HepG2 (cell line): ENCODE results near the gene M1AP. TPM values are rescaled to one million over a fixed set of nuclear protein-coding genes. Genes with fewer than 3 reads are reported as not detected.
A peak's percentile ranks its signal among the peaks of the same experiment; 100 is the strongest.

Experiments used
- ATAC-seq: fragments of 200-7000 bp; cut with Tn5 transposase; 3 replicates; pipeline ENCODE4 v1.9.1; 2020; ENCODE audit warnings: mild to moderate bottlenecking, moderate library complexity
- BruUV-seq: library from RNA; stranded (reverse); fragments of 400-500 nt; replicated peaks from 2 replicates; lab custom pipeline; 2021; lab: Mats Ljungman, UMichigan
- CTCF ChIA-PET: fragments of 300-600 bp; formaldehyde crosslinking; extraction: SDS; loops from one replicate; lab custom pipeline; 2021; ENCODE audit warnings: low total read pairs, inconsistent platforms, low intra/inter-chr PET ratio; lab: Yijun Ruan, JAX
- POLR2A ChIA-PET: fragments of 350-600 bp; sonication (Branson Sonifier 250); formaldehyde crosslinking; loops from one replicate; lab custom pipeline; 2020; ENCODE audit warnings: antibody characterized with exemption, inconsistent platforms; lab: Yijun Ruan, JAX
- DNase-seq: peaks from one replicate; pipeline ENCODE4 v3.0.0-alpha.2; 2015; ENCODE audit warnings: low spot score
- FAIRE-seq: peaks from 3 replicates; lab custom pipeline; 2011; peaks lifted over from hg19 to GRCh38; lab: Jason Lieb, UNC
- H2AFZ ChIP-seq: one replicate; pipeline ENCODE4 v1.6.1; 2011; ENCODE audit warnings: low read length, inconsistent platforms
- H3K27ac ChIP-seq: fragments of 300-600 bp; 3 replicates; pipeline ENCODE4 v1.8.0; 2011; ENCODE audit warnings: mixed run types, mild to moderate bottlenecking, mixed read lengths, low read length, inconsistent platforms; ENCODE audit not compliant: insufficient read depth; ENCODE audit errors: extremely low read length
- H3K27me3 ChIP-seq, 2 experiments: fragments of 200-600 bp in 1 of 2; 2 replicates in 1 of 2; 3 replicates in 1 of 2; pipeline versions ENCODE4 v1.6.0 to v1.8.0; 2011; ENCODE audit warnings: low read length in 2 of 2, mild to moderate bottlenecking in 2 of 2, moderate library complexity in 2 of 2, inconsistent platforms in 1 of 2; ENCODE audit not compliant: insufficient read depth in 2 of 2, control insufficient read depth in 1 of 2
- H3K36me3 ChIP-seq, 2 experiments: fragments of 200-600 bp in 1 of 2; replicated peaks in 1 of 2; 2 replicates in 1 of 2; 3 replicates in 1 of 2; pipeline versions ENCODE4 v1.5.1 to v1.8.0; 2011; ENCODE audit warnings: low read length in 2 of 2, inconsistent platforms in 1 of 2; ENCODE audit not compliant: insufficient read depth in 2 of 2, control insufficient read depth in 1 of 2
- H3K4me1 ChIP-seq: 2 replicates; pipeline ENCODE4 v1.5.1; 2012; ENCODE audit warnings: low read length, inconsistent platforms; ENCODE audit not compliant: insufficient read depth
- H3K4me2 ChIP-seq: 2 replicates; pipeline ENCODE4 v1.6.0; 2011; ENCODE audit warnings: low read depth, low read length, inconsistent platforms
- H3K4me3 ChIP-seq, 3 experiments: fragments of 200-600 bp in 1 of 3; sonication (generic), shearing (Covaris generic) in 1 of 3; replicated peaks in 1 of 3; 2 replicates each; pipeline ENCODE4 v1.5.1; 2011 to 2016; ENCODE audit warnings: low read length in 3 of 3, inconsistent platforms in 2 of 3, low read depth in 2 of 3, mild to moderate bottlenecking in 2 of 3, control low read depth in 1 of 3, mixed read lengths in 1 of 3; ENCODE audit not compliant: insufficient read depth in 1 of 3
- H3K79me2 ChIP-seq: one replicate; pipeline ENCODE4 v1.6.1; 2011; ENCODE audit warnings: low read length, inconsistent platforms; ENCODE audit not compliant: insufficient read depth
- H3K9ac ChIP-seq: 2 replicates; pipeline ENCODE4 v1.6.0; 2011; ENCODE audit warnings: mild to moderate bottlenecking, low read depth, low read length, inconsistent platforms; ENCODE audit not compliant: insufficient read depth
- H3K9me3 ChIP-seq: 2 replicates; pipeline ENCODE4 v1.5.1; 2012; ENCODE audit warnings: mild to moderate bottlenecking, low read length
- H4K20me1 ChIP-seq: 2 replicates; pipeline ENCODE4 v1.6.0; 2011; ENCODE audit warnings: inconsistent platforms, mild to moderate bottlenecking, low read length, moderate library complexity; ENCODE audit not compliant: insufficient read depth
- AFF4 ChIP-seq: sonication (generic); formaldehyde crosslinking; IDR thresholded peaks from 2 replicates; pipeline ENCODE4 v1.4.0; 2020; ENCODE audit warnings: missing genetic modification reagents
- FOXA1 ChIP-seq, 2 experiments: fragments of 450-650 bp in 1 of 2; sonication (generic) in 1 of 2; formaldehyde crosslinking in 1 of 2; IDR thresholded peaks; 2 replicates each; pipeline versions ENCODE4 v1.4.0 to v1.6.1; 2016 to 2020; ENCODE audit warnings: missing genetic modification reagents in 1 of 2
- FOXA3 ChIP-seq: IDR thresholded peaks from 2 replicates; pipeline ENCODE4 v1.6.1; 2016; ENCODE audit warnings: missing genetic modification reagents, missing compliant biosample characterization
- GATAD2A ChIP-seq: IDR thresholded peaks from 2 replicates; pipeline ENCODE4 v1.6.1; 2016
- HNF4A ChIP-seq: sonication (generic); formaldehyde crosslinking; IDR thresholded peaks from 2 replicates; pipeline ENCODE4 v1.4.0; 2020; ENCODE audit warnings: missing genetic modification reagents
- HNRNPUL1 ChIP-seq: fragments of 200-400 bp; formaldehyde crosslinking; IDR thresholded peaks from 2 replicates; pipeline ENCODE4 v1.6.1; 2017; ENCODE audit warnings: low read depth, mild to moderate bottlenecking, low read length, moderate library complexity
- KAT2B ChIP-seq: fragments of 150-350 bp; IDR thresholded peaks from 2 replicates; pipeline ENCODE4 v1.6.1; 2014; ENCODE audit warnings: low read depth, low read length, borderline replicate concordance
- MAFF ChIP-seq: IDR thresholded peaks from 2 replicates; pipeline ENCODE4 v1.6.1; 2011; ENCODE audit warnings: low read depth, low read length, improper control_type of control experiment
- TARDBP ChIP-seq: sonication (generic); formaldehyde crosslinking; IDR thresholded peaks from 2 replicates; pipeline ENCODE4 v1.8.0; 2022; ENCODE audit warnings: mild to moderate bottlenecking, missing genetic modification reagents
- ZBTB46 ChIP-seq: sonication (generic); formaldehyde crosslinking; IDR thresholded peaks from 2 replicates; pipeline ENCODE4 v1.4.0; 2020; ENCODE audit warnings: mild to moderate bottlenecking, missing genetic modification reagents, borderline replicate concordance
- WGBS: methylation state at CpG from one replicate; pipeline ENCODE4 v1.1.6; 2017; ENCODE audit warnings: low lambda C conversion rate; 5-methylcytosine and 5-hydroxymethylcytosine counted together
- in situ Hi-C: cut with HindIII; loops from 2 replicates; pipeline ENCODE4 v1.10.0; 2017; ENCODE audit warnings: low pct_unique_long_range_greater_than_20kb; ENCODE audit not compliant: extremely low pct_ligation_motif_present
- intact Hi-C: fragments of 100-400 bp; cut with micrococcal nuclease; formaldehyde crosslinking; loops from one replicate; pipeline ENCODE4 v1.10.0; 2022; ENCODE audit not compliant: unreplicated experiment
- polyA plus RNA-seq, 8 experiments: library from polyadenylated mRNA; depleted of rRNA in 3 of 8; stranded (reverse) in 7 of 8; unstranded in 1 of 8; fragments of >200 nt; fragmentation: Illumina TruSeq in 4 of 8; extraction: Trizol in 4 of 8; gene quantifications; 2 replicates each; pipeline versions ENCODE4 v1.2.1 to v1.2.3, GENCODE V29; 2011 to 2016; ENCODE audit warnings: low read depth in 4 of 8, missing spikeins in 1 of 8, mixed read lengths in 1 of 8; ENCODE audit not compliant: insufficient read depth in 1 of 8
- total RNA-seq, 5 experiments: library from RNA; depleted of rRNA; stranded (reverse); fragments of >200 nt; fragmentation: Illumina TruSeq; extraction: Trizol; gene quantifications; 2 replicates each; pipeline ENCODE4 v1.2.3, GENCODE V29; 2016; ENCODE audit warnings: low read depth in 1 of 5
- TF ChIP-seq, protein P1 (sequence below): sonication (generic); formaldehyde crosslinking; conservative IDR thresholded peaks from 2 replicates; pipeline ENCODE4 v1.4.0; 2020; ENCODE audit warnings: mild to moderate bottlenecking, missing genetic modification reagents, moderate library complexity

Gene M1AP
- total and polyA plus RNA-seq, 2 of the 13 experiments (the other 11 are each of a cell fraction or from before 2014, with no cell fraction given): not detected

- TF ChIP-seq AFF4 (CRISPR knock-in tag) (no peak), KAT2B (no peak), MAFF (peak; percentile 56; the same call in 1 of the 2 replicates)
Measured at GRCh38 chr2:74596584-74596983, 51.5 kb downstream of the M1AP start (continued).

DNA sequence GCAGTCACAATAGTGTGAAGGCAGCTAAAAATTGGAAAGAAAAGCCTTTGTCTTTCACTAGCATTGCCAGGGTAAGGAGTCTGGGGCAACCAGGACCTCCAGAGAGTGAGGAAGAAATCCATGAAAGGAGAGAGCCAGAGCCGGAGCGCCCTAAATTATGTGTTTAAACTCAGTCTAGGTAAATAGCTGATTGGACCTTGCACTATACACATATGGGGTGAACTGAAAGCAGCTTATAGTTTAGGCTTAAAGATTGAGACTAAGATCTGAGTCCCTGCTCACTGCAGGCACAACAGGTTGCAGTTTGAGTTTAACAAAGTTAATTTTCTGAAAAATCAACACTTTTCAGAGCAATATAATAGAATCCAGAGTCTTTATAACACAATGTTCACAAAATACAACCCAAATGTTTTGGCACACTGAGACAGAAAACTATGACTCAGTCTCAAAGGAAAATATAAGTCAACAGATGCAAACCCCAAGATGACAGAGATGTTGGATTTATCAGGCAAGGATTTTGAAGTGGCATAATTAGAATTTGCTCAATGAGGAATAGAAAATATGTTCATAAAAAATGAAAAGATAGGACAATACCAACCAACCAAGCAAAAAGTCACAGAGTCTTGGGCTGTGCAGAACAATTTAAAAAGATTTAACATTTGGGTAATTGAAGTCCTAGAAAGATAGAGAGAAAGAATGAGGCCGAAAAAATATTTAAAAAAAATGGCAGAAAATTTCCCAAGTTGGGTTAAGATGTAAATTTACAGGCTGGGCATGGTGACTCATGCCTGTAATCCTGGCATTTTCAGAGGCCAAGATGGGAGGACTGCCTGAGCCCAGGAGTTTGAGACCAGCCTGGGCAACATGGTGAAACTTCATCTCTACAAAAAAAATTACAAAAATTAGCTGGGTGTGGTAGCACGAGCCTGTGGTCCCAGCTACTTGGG, 54.0 kb downstream of the M1AP start:
- Histone ChIP-seq H3K9me3 (no peaks in the 10 kb centered on the region), H4K20me1 (no peaks in the 10 kb centered on the region), H2AFZ (no peak overlapping the region), H3K27me3 (no peaks in the 10 kb centered on the region; a peak in 1 of 5 replicates), H3K36me3 (no peaks in the 10 kb centered on the region), H3K4me1 (peaks cover 15% of the 10 kb centered on the region), H3K4me3 (no peak overlapping the region), H3K27ac (no peak overlapping the region), H3K4me2 (peak overlapping the region; percentile 19), H3K9ac (no peak overlapping the region), H3K79me2 (no peaks in the 10 kb centered on the region)
- intact Hi-C loops: no loop called here
- BruUV-seq: no TSS peak
- DNase-seq: peak; percentile 55
- CTCF ChIA-PET: no interaction called here
- FAIRE-seq: peak; percentile 15
- WGBS: 22% methylated on average over 4 of the region's 4 CpGs
- POLR2A ChIA-PET: no interaction called here
- peak; percentile 95 for ATAC-seq
- in situ Hi-C loops: no loop called here
- TF ChIP-seq ZBTB46: no peak
- 0 out of 2 replicates have a peak, but pooled peaks have one; percentile 19 for TF ChIP-seq TARDBP (CRISPR knock-in tag)
- TF ChIP-seq GATAD2A (CRISPR knock-in tag): peak; percentile 58; the same call in 1 of the 2 replicates
- TF ChIP-seq, protein P1, sequence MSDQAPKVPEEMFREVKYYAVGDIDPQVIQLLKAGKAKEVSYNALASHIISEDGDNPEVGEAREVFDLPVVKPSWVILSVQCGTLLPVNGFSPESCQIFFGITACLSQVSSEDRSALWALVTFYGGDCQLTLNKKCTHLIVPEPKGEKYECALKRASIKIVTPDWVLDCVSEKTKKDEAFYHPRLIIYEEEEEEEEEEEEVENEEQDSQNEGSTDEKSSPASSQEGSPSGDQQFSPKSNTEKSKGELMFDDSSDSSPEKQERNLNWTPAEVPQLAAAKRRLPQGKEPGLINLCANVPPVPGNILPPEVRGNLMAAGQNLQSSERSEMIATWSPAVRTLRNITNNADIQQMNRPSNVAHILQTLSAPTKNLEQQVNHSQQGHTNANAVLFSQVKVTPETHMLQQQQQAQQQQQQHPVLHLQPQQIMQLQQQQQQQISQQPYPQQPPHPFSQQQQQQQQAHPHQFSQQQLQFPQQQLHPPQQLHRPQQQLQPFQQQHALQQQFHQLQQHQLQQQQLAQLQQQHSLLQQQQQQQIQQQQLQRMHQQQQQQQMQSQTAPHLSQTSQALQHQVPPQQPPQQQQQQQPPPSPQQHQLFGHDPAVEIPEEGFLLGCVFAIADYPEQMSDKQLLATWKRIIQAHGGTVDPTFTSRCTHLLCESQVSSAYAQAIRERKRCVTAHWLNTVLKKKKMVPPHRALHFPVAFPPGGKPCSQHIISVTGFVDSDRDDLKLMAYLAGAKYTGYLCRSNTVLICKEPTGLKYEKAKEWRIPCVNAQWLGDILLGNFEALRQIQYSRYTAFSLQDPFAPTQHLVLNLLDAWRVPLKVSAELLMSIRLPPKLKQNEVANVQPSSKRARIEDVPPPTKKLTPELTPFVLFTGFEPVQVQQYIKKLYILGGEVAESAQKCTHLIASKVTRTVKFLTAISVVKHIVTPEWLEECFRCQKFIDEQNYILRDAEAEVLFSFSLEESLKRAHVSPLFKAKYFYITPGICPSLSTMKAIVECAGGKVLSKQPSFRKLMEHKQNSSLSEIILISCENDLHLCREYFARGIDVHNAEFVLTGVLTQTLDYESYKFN (CRISPR knock-in tag): peak; percentile 56
- peak; percentile 70; the same call in 1 of the 2 replicates for TF ChIP-seq FOXA3
- TF ChIP-seq HNRNPUL1: no peak
- TF ChIP-seq FOXA1 (IDR thresholded peaks at IDR 0.05): no peak
- TF ChIP-seq FOXA1 (CRISPR knock-in tag; IDR thresholded peaks at IDR 0.05): peak; percentile 82
- TF ChIP-seq HNF4A (CRISPR knock-in tag): peak; percentile 91
